ENCODE measurements around the gene TMEM39A. TPM values are rescaled to one million over a fixed set of nuclear protein-coding genes. Genes with fewer than 3 reads are reported as not detected.

Gene TMEM39A
- total and polyA plus RNA-seq, 2 of the 4 experiments (the other 2 are of a cell fraction) = 29.6 to 117 TPM

GRCh38 chr3:119444590-119444989 lies 18.8 kb downstream of the TMEM39A start:
- H3K27ac ChIP-seq (ENCODE audit: insufficient read depth, low read length) = no peak overlapping the region
- WGBS, 2 experiments (ENCODE audit: extremely low coverage in 2 of 2, insufficient read length in 1 of 2) = no CpG with 5 or more reads among the region's 2 CpGs
- H2AFZ ChIP-seq (replicated peaks; ENCODE audit: low read length, poor library complexity) = no peak overlapping the region
- no peaks in the 10 kb centered on the region for H3K27me3 ChIP-seq (ENCODE audit: control insufficient read depth, insufficient read depth, low read length)
- H3K4me1 ChIP-seq (ENCODE audit: control insufficient read depth, insufficient read depth, low read length) = no peaks in the 10 kb centered on the region
- no peak overlapping the region for H2BK5ac ChIP-seq (ENCODE audit: low read depth, low read length, poor library complexity, severe bottlenecking)
- H3K23ac ChIP-seq (ENCODE audit: low read depth, low read length) = no peak overlapping the region
- H2AK9ac ChIP-seq (replicated peaks; ENCODE audit: low read depth, low read length, poor library complexity) = no peak overlapping the region
- ChIA-PET POLR2A (ENCODE audit: unreplicated experiment) (no interaction called here), CTCF (no interaction called here)
- no peak overlapping the region for H2AK5ac ChIP-seq (ENCODE audit: low read depth, low read length)
- H4K5ac ChIP-seq (ENCODE audit: low read depth, low read length) = no peak overlapping the region
- peaks cover 27% of the 10 kb centered on the region for H3K36me3 ChIP-seq (ENCODE audit: control insufficient read depth, insufficient read depth, low read length)
- no peak overlapping the region for H3K56ac ChIP-seq (ENCODE audit: extremely low read depth, insufficient read depth, low read length)
- H4K20me1 ChIP-seq (ENCODE audit: insufficient read depth, low read length) = peaks cover 7% of the 10 kb centered on the region; the same call in 1 of the 2 replicates
- ATAC-seq (ENCODE audit: low read depth) (no peak), DNase-seq (no peak)
- peaks cover 19 to 41% of the 10 kb centered on the region in 2 experiments for H3K79me1 ChIP-seq (ENCODE audit: low read depth in 1 of 2, low read length in 2 of 2)
- H2BK15ac ChIP-seq (ENCODE audit: low read depth, low read length) = no peak overlapping the region
- H3K14ac ChIP-seq (replicated peaks; ENCODE audit: low read depth, low read length) = no peak overlapping the region
- no peak overlapping the region for H2BK120ac ChIP-seq (ENCODE audit: low read depth, low read length)
- H3K4me2 ChIP-seq (ENCODE audit: low read depth, low read length) = no peak overlapping the region
- H4K8ac ChIP-seq (ENCODE audit: low read depth in 2 of 2, low read length in 2 of 2) = no peak overlapping the region
- H3K9me1 ChIP-seq (ENCODE audit: insufficient read depth, low read length) = peaks cover 3% of the 10 kb centered on the region
- H3K9ac ChIP-seq (ENCODE audit: low read depth, low read length) = no peak overlapping the region
- no peak overlapping the region for H3K4ac ChIP-seq (ENCODE audit: low read depth, low read length)
- H3K18ac ChIP-seq (ENCODE audit: low read depth, low read length) = no peak overlapping the region
- no peak overlapping the region for H2BK20ac ChIP-seq (ENCODE audit: low read depth, low read length)
- H4K91ac ChIP-seq (ENCODE audit: insufficient read depth, low read depth, low read length) = no peak overlapping the region
- no TSS peak for BruUV-seq (replicated peaks)
- no peak overlapping the region for H3K4me3 ChIP-seq (ENCODE audit: insufficient read depth, low read depth, low read length)
- no peak for TF ChIP-seq MAZ (IDR thresholded peaks at IDR 0.05; ENCODE audit: borderline replicate concordance, low read depth, low read length)
- TF ChIP-seq FOS (IDR thresholded peaks at IDR 0.05; ENCODE audit: low read depth, low read length) = no peak
- TF ChIP-seq SMC3 (IDR thresholded peaks at IDR 0.05; ENCODE audit: low read depth, low read length) = no peak
- no peak for TF ChIP-seq RFX5 (IDR thresholded peaks at IDR 0.05; ENCODE audit: low read depth, low read length)
- TF ChIP-seq, protein P1, sequence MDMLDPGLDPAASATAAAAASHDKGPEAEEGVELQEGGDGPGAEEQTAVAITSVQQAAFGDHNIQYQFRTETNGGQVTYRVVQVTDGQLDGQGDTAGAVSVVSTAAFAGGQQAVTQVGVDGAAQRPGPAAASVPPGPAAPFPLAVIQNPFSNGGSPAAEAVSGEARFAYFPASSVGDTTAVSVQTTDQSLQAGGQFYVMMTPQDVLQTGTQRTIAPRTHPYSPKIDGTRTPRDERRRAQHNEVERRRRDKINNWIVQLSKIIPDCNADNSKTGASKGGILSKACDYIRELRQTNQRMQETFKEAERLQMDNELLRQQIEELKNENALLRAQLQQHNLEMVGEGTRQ (IDR thresholded peaks at IDR 0.05; ENCODE audit: low read depth, low read length) = no peak
- no peak for TF ChIP-seq CEBPB (IDR thresholded peaks at IDR 0.05; ENCODE audit: low read depth, low read length)
- no peak for TF ChIP-seq MXI1 (IDR thresholded peaks at IDR 0.05; ENCODE audit: borderline replicate concordance, low read depth, low read length)
- no peak for TF ChIP-seq MAFK (IDR thresholded peaks at IDR 0.05; ENCODE audit: low read depth, low read length)
- TF ChIP-seq, protein P2, sequence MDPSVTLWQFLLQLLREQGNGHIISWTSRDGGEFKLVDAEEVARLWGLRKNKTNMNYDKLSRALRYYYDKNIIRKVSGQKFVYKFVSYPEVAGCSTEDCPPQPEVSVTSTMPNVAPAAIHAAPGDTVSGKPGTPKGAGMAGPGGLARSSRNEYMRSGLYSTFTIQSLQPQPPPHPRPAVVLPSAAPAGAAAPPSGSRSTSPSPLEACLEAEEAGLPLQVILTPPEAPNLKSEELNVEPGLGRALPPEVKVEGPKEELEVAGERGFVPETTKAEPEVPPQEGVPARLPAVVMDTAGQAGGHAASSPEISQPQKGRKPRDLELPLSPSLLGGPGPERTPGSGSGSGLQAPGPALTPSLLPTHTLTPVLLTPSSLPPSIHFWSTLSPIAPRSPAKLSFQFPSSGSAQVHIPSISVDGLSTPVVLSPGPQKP (IDR thresholded peaks at IDR 0.05; ENCODE audit: borderline replicate concordance, low read depth, low read length) = no peak
- no peak for TF ChIP-seq RCOR1 (IDR thresholded peaks at IDR 0.05; ENCODE audit: insufficient replicate concordance, low read length)
- TF ChIP-seq BHLHE40 (IDR thresholded peaks at IDR 0.05; ENCODE audit: low read depth, low read length) = no peak
- TF ChIP-seq, protein P3, sequence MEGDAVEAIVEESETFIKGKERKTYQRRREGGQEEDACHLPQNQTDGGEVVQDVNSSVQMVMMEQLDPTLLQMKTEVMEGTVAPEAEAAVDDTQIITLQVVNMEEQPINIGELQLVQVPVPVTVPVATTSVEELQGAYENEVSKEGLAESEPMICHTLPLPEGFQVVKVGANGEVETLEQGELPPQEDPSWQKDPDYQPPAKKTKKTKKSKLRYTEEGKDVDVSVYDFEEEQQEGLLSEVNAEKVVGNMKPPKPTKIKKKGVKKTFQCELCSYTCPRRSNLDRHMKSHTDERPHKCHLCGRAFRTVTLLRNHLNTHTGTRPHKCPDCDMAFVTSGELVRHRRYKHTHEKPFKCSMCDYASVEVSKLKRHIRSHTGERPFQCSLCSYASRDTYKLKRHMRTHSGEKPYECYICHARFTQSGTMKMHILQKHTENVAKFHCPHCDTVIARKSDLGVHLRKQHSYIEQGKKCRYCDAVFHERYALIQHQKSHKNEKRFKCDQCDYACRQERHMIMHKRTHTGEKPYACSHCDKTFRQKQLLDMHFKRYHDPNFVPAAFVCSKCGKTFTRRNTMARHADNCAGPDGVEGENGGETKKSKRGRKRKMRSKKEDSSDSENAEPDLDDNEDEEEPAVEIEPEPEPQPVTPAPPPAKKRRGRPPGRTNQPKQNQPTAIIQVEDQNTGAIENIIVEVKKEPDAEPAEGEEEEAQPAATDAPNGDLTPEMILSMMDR (conservative IDR thresholded peaks at IDR 0.05; ENCODE audit: low read depth, low read length) = no peak
- TF ChIP-seq NFE2L2 (IDR thresholded peaks at IDR 0.05; ENCODE audit: low read depth, low read length) = no peak
- in situ Hi-C loops (cut with MboI; ENCODE audit: low sequenced_read_pairs) (no loop called here), dilution Hi-C loops (cut with HindIII; ENCODE audit: low sequenced_read_pairs, unreplicated experiment) (no loop called here), intact Hi-C loops (cut with micrococcal nuclease) (no loop called here)
- H3K9me3 ChIP-seq (ENCODE audit: control insufficient read depth, insufficient read depth, low read length) = no peaks in the 10 kb centered on the region

Measured in IMR-90 (cell line).